T-helper 2 cell (primary cell): ENCODE measurements around the gene STUM.

ENCODE experiments used
- DNase-seq, 5 experiments: peaks; one replicate each; pipeline versions ENCODE4 v3.0.0 to v3.0.0-alpha.2; 2012 to 2022

The STUM gene

GRCh38 chr1:226642421-226642820 is 93.9 kb downstream of the STUM start:
- DNase-seq = no peak

- peak in 2 of 5 experiments; percentile 56 to 73 for DNase-seq
Measured at GRCh38 chr1:226643177-226643576, 94.6 kb downstream of the STUM start.

DNA sequence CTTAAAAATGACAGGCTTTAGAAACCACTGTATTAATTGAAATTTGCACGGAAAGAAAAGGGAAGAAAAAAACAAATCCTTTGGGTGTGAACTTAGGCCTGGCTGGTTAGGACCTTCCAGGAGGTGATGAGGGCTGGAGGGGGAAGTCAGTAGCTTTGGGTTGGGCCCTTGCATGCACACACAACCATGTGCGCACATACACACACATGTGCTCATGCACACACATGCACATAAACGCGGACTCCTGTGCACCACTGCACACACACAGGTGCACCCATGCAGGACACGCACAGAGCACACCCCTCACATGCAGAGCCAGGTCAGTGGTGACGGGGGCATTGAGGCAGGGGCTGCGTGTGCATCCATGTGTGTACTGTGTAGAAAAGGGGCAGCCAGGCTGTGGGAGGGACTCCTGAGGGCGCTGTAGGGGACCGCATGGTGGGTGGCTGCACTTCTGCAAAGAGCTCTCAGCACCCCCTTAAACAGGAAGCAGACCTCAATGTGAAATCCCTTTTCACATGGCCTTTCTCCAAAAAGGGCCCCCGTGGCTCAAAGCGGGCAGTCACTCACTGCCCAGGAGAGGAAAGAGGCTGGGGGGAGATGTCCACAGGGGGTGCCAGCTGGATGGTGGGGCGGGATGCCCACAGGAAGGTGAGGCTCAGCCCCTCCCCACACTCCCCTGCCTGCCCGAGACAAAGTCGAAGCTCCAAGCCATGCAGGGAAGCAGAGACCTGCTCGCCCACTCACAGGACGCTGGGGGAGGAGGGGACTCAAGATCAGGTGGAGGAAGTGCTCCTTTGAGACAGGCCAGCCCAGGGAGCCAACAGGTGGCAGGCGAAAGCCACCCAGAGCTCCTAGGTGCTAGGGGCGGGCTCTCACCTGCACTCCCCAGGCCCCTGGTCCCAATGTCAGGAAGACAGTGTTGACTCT is 95.3 kb downstream of the STUM start:
- DNase-seq = peak in 1 of 5 experiments; percentile 50

DNA sequence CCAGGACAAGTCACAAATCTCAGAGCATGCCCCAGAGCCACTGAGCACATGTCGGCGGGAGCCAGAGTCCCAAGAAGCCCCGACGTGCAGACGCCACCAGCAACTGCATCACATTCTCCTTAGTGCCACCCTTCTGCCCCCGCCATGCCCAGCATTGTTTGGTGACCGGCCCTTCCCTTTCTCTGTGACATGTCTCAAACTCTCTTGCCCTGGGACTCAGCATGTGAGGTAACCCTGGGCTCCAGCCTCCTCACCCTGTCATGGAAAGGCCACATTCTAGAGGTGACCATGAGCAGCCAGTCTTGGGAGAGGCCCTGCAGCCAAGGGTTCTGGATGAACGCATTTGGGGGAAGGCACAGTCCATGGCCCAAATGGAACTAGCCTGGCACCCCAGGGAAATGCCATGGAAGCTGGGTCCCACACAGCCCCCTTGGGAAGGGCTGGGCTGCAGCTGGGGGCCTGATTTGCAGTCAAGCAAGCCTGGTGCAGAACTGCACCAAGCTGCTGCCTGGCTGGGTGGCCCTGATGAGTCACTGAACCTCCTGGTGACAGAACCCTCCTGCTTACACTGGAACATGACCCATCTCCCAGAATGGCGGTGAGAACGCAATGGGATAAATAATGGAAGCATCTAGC is 96.1 kb downstream of the STUM start:
- DNase-seq = no peak

GRCh38 chr1:226645279-226645976 is 96.9 kb downstream of the STUM start:
- peak in 1 of 5 experiments; percentile 49 for DNase-seq

DNA sequence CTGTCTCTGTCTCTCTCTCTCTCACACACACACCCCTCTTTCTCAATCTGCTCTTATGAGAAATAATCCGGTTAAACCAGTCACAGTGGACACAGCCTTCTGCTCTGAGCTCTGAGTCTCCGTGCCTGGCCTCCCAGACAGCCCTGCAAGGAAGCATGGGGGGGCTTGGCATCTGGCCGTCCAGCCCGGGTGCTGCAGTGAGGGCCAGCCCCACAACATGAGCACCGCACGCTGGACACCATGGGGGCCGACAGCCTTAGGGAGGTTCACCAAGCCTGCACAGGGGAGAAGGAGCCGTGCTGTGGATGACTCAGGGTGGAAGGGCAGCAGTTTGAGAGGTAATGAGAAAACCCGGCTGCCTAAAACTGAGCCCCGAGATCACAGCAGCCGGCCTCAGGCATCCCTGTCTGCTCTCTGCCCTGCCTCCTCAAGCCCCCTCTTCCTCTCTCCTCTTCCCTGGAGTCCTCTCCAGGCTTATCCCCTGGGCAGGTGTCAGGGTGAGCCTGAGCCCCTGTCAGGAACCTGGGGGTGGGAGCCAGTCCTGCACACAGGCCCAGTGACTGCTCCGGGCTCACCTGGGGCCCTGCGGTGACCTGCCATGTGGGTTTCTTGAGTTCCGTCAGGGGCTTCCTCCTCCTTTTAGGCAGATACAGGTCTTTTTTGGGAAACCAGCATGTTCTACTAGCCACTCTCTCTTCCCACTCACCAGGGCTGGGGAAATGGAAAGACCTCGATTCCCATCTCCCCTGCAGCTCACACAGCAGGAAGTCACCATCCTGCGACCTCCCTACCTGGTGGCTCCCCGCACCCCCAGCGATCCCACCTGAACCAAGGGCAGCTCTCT is 97.7 kb downstream of the STUM start:
- no peak for DNase-seq

- no peak for DNase-seq
Measured at GRCh38 chr1:226646870-226647449, 98.4 kb downstream of the STUM start.

GRCh38 chr1:226647719-226648118 is 99.2 kb downstream of the STUM start:
- no peak for DNase-seq

DNA sequence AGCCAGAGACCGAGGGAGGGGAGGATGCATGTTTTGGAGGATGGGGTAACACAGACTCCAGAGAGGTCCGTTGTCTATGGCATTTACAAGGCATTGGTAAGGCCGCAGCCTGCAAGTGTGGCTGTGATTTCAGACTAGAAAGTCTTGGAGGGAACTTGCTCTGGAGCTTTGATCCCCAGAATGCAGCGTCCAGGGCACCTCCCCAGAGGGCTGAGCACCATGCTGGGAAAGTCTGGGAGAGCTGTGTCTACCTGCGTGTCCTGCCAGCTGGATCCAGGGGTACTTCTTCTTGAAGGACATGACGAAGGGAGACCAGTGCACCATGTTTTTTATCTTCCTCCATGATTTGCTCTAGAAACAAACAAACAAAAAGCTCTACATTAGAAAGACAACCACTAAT is 99.9 kb downstream of the STUM start:
- no peak for DNase-seq

DNA sequence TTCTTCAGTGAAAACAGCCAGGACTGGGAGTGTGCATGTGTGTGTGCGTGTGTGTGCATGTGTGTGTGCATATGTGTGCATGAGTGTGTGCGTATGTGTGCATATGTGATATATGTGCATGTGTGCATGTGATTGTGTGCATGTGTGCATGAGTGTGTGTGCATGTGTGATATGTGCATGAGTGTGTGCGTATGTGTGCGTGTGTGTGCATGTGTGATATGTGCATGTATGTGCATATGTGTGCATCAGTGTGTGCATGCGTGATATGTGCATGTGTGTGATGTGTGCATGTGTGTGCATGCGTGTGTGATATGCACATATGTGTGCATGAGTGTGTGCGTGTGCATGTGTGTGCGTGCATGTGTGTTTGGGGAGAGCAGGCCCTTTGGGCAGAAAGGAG is 100.7 kb downstream of the STUM start:
- DNase-seq = no peak

DNA sequence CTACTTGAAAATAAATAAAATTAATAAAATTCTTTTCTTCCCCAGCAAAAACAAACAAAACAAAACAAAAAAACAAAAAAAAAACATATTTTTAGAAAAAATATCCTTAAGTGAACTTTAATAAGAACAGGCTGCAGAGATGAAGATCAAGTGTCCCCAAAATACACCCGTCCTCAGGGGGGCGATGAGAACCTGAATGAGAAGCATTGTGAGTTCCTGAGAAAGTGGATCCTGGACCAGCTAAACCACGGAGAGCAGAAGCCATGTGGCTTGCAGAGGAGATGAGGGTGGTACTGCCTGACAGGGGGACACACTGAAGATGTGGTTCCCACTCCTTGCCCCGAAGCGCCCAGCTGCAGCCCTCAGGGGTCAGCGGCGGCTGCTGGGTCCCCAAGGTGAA is 101.2 kb downstream of the STUM start:
- DNase-seq = peak in 1 of 5 experiments; percentile 59

DNA sequence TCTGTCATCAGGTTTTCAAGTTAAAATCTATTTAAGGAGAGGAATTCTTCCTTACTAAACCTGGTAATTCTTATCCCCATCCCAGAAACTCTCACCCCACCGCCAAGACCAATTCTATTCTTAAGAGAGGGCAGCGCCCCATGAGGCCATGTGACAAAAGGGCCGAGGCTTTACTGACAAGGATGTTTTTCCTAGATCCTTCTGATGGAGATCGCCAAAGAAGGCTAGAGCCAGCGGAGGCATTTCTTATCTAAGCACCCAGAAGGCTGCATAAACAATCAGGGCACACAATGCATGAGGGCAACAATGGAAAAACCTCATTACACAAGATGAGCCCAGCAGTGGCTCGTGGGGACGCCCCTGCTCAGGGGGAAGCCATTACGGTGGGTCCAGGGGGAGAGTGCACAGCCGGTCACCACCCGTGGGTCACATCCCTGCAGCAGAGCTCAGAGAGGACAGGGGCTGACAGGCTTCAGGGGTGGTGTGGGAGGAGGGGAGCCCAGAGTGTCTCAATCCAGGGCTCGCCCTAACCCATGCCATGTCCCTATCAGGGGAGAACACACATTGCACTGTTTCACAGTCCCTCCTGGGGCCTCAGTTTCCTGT is 101.8 kb downstream of the STUM start:
- DNase-seq = no peak

GRCh38 chr1:226651041-226651731 is 102.6 kb downstream of the STUM start:
- DNase-seq = no peak

DNA sequence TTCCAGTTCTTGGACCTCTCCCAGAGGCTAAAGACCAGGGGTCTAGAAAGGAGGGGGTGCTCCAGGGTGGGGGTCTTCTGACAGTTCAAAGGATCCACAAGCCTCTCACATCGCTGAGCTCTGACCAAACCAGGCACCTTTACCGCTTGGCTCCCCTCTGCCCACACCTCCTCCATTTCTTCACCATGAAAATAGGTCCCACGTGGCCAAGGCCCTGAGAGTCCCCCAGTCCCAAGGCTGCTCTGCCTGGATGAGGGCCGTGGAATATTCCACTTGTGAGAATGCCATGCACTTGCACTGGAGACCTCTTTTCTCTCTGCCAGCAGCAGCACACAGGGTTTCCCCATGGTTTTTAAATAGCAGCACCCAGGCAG is 103.2 kb downstream of the STUM start:
- no peak for DNase-seq

DNA sequence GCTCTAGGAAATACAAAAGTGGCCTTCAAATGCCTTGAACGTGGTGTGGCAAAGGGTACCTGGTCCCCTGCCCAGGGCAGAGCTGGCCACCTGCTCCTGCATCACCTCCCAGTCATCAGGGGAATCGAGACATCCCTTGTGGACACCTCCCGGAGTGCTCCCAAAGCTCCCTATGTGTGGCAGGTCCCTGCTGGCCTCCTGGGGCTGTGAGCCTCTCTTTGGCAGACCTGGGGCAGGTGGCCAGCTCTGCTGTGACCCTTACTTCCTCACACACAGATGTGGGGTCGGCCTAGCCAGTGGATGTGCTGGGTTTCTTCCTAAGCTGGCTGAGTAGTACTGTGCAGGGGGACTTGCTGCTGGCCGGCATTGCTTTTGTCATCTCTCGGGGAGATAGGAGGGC is 104.0 kb downstream of the STUM start:
- no peak for DNase-seq

DNA sequence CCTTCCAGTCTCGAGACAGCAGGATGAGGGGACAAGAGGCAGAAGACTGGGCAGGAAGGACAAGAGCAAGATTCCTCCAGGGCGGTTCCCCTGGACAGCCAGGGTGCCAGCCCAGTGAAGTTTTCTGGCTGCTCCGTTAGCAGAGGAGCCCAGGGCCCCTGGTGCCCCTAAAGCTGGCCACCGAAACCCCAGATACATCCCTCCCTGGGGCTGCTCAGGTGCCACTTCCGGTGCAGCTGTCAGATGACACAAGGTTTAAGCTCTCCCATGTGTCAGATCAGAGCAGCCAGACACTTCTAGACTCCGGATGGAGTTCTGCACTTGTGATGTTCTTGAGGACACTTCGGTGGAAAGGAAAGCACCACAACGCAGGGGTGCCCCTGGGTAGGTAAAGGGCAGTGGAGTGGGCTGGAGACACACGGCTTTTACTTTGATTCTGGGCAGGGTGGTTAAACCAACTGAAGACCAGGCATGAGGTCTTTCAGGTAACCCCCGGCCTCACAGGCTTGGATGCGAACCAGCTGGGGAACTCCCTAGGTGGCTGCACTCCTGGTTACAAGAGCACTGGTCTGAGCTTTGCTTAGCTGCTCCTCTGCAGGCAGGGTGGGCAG is 104.9 kb downstream of the STUM start:
- DNase-seq = peak in 4 of 5 experiments; percentile 35 to 91 (median 75)

DNA sequence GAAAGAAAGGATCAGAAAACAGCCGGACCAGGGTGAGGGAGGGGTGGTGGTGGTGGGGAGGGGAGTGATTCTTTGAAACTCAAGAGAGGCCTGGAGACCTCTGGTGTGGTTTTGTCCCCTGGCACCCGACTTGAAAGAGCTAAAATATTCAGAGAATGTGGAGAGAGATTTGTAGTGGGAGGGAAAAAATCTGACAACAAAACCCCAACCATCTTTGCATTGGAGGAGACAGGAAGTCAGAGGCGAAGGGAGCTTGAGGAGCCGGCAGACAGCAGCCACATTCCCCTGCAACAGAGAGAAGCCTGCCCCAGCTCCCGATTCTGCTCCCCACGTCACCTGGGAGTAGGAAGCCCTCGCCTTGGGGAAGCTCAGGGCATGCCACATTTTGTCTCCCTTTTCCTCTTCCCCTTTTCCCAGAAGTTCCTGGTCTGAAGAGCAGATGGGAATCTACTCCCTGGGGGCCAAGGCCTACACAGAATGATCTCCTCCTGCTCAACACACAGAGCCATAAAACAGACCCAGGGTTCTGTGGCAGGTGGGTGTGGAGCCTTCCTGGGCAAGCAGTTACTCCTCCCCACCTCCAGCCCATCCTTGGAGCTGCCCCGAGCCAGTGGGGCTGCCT is 105.6 kb downstream of the STUM start:
- peak in 1 of 5 experiments; percentile 52 for DNase-seq

GRCh38 chr1:226654668-226655055 is 106.1 kb downstream of the STUM start:
- no peak for DNase-seq

DNA sequence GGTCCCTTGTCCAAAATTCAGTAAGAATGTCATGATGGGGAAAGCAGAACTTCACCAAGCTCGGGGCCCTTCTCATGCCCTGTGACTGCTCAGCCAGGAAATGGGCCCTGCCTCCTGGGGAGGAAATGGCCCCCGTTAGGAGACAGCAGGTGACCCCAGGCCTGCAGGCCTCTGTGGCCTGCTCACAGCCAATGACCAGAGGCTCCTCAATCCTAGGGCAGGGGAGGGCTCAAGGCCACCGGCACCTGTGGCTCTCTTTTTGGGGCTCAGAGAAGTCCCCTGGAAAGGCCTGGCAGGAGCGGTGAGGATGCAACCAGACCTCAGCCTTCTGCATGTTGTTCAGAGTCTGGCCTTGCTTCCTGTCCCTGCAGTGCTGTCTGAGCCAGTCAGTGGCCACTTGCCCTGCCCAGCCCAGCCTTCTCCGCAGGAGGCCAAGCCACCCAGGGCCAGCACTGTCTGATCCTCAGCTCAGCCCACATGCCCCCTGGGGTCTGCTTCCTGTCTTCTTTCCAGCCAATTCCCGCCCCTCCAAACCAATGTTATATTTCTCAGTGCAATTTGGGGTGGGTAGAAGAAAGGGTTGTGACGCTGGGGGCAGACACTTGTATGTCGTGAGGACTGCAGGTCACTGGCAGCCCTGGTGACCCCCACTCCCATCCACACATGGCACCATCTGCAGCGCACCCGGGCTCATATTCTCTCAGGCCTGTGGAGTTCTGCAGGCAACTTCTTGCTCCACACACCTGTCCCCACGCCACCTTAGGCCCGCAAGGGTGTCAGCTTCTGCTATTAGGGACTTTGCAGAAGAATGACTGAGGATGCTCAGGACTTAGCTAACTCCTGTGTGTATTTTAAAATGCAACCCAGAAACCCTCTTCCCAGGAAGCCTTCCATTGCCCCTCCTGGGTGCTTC is 106.9 kb downstream of the STUM start:
- peak in 1 of 5 experiments; percentile 55 for DNase-seq
